PC-3 (cell line): ENCODE data around the gene EYS. TPM values are rescaled to one million over a fixed set of nuclear protein-coding genes. Genes with fewer than 3 reads are reported as not detected.
A peak's percentile ranks its signal among the peaks of the same experiment; 100 is the strongest.

ENCODE experiments used
- ATAC-seq: fragments of 200-7000 bp; cut with Tn5 transposase; 2 replicates; pipeline ENCODE4 v1.9.1; 2020; ENCODE audit warnings: mild to moderate bottlenecking, moderate library complexity
- BruUV-seq: library from RNA; stranded (reverse); fragments of 400-500 nt; replicated peaks from 2 replicates; lab custom pipeline; 2021; lab: Mats Ljungman, UMichigan
- CTCF ChIA-PET: fragments of 300-600 bp; sonication (Branson Sonifier 250); formaldehyde crosslinking; loops from one replicate; lab custom pipeline; 2022; ENCODE audit warnings: antibody characterized with exemption; lab: Charles Lee
- POLR2A ChIA-PET: fragments of 300-600 bp; sonication (Branson Sonifier 250); formaldehyde crosslinking; loops from one replicate; lab custom pipeline; 2022; ENCODE audit warnings: antibody characterized with exemption; ENCODE audit not compliant: unreplicated experiment; lab: Charles Lee
- DNase-seq: peaks from one replicate; pipeline ENCODE4 v3.0.0-alpha.2; 2015
- H2AFZ ChIP-seq: fragments of 300-600 bp; sonication (generic); 2 replicates; pipeline ENCODE4 v1.6.0; 2016; ENCODE audit warnings: antibody characterized with exemption, low read length
- H3F3A ChIP-seq: fragments of 300-600 bp; sonication (generic); one replicate; pipeline ENCODE4 v1.6.0; 2017; ENCODE audit warnings: antibody characterized with exemption, low read length, control low read depth, mild to moderate bottlenecking; ENCODE audit not compliant: unreplicated experiment
- H3K27ac ChIP-seq: fragments of 300-600 bp; sonication (generic); 2 replicates; pipeline ENCODE4 v1.5.1; 2016; ENCODE audit warnings: mild to moderate bottlenecking, low read length
- H3K27me3 ChIP-seq: fragments of 300-600 bp; sonication (generic); 2 replicates; pipeline ENCODE4 v1.6.1; 2016; ENCODE audit warnings: low read length, mixed read lengths
- H3K36me3 ChIP-seq: fragments of 300-600 bp; sonication (generic); 2 replicates; pipeline ENCODE4 v1.6.1; 2016; ENCODE audit warnings: low read depth, mixed run types, low read length, mixed read lengths
- H3K4me1 ChIP-seq: fragments of 300-600 bp; sonication (generic); 2 replicates; pipeline ENCODE4 v1.5.1; 2016; ENCODE audit warnings: low read length; ENCODE audit not compliant: insufficient read depth
- H3K4me2 ChIP-seq: fragments of 300-600 bp; sonication (generic); 2 replicates; pipeline ENCODE4 v1.6.0; 2016; ENCODE audit warnings: low read length
- H3K4me3 ChIP-seq: fragments of 300-600 bp; sonication (generic); 2 replicates; pipeline ENCODE4 v1.5.1; 2016; ENCODE audit warnings: mild to moderate bottlenecking, low read length, mixed read lengths
- H3K79me2 ChIP-seq: fragments of 300-600 bp; sonication (generic); 2 replicates; pipeline ENCODE4 v1.6.1; 2017; ENCODE audit warnings: low read length, mixed read lengths
- H3K9ac ChIP-seq: fragments of 300-600 bp; sonication (generic); 2 replicates; pipeline ENCODE4 v1.6.0; 2016; ENCODE audit warnings: mild to moderate bottlenecking, low read length
- H3K9me2 ChIP-seq: fragments of 300-600 bp; sonication (generic); replicated peaks from 2 replicates; pipeline ENCODE4 v1.6.1; 2016; ENCODE audit warnings: mixed run types, low read length, mixed read lengths
- H3K9me3 ChIP-seq: fragments of 300-600 bp; sonication (generic); 2 replicates; pipeline ENCODE4 v1.6.1; 2016; ENCODE audit warnings: low read length, mixed read lengths
- H4K20me1 ChIP-seq: fragments of 300-600 bp; sonication (generic); 2 replicates; pipeline ENCODE4 v1.6.1; 2016; ENCODE audit warnings: low read length, mixed read lengths
- CTCF ChIP-seq: fragments of 300-600 bp; sonication (generic); conservative IDR thresholded peaks from 2 replicates; pipeline ENCODE4 v1.5.1; 2017; ENCODE audit warnings: antibody characterized with exemption, low read depth, mild to moderate bottlenecking, low read length
- EZH2 ChIP-seq: fragments of 300-600 bp; sonication (generic); IDR thresholded peaks from one replicate; pipeline ENCODE4 v1.6.1; 2017; ENCODE audit warnings: antibody characterized with exemption, mild to moderate bottlenecking, low read length; ENCODE audit not compliant: unreplicated experiment
- EZH2phosphoT487 ChIP-seq: fragments of 300-600 bp; sonication (generic); IDR thresholded peaks from 2 replicates; pipeline ENCODE4 v1.6.1; 2018; ENCODE audit warnings: mild to moderate bottlenecking, antibody characterized with exemption, low read length, borderline replicate concordance
- intact Hi-C: fragments of 100-400 bp; cut with micrococcal nuclease; formaldehyde crosslinking; loops from 2 replicates; pipeline ENCODE4 v1.9.0; 2023
- total RNA-seq: library from RNA; depleted of rRNA; stranded (reverse); fragments of >200 nt; gene quantifications from 2 replicates; pipeline ENCODE4 v1.2.3, GENCODE V29; 2014

EYS gene
- total RNA-seq, 1 experiment from 2014 or later, result 0.07 TPM

DNA sequence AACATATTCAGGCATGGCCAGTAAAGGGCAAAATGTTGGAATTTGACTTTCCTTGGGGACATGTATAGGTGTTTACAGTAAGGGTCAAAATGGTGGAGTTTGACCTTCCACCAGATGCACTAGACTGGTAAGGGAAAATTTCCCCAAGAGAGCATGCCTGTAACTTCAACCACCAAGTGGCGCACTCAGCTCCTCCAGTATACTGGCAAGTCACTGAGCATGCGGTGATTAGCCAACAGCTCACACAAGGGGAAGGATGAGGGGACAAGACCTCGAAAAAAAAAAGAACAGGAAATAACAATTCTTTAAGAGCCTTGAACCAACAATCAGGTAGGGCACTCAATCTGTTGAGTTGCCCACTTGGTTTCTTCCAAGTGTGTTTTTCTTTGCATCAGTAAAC, 140.9 kb downstream of the EYS start:
- DNase-seq, result peak; percentile 4
- peak; percentile 31; the same call in 1 of the 2 replicates for TF ChIP-seq CTCF
- TF ChIP-seq EZH2, result no peak

GRCh38 chr6:65558071-65558470, 149.0 kb downstream of the EYS start:
- no peaks in the 10 kb centered on the region for H4K20me1 ChIP-seq
- no peak overlapping the region for H3K4me2 ChIP-seq
- no peaks in the 10 kb centered on the region for H3F3A ChIP-seq
- CTCF ChIA-PET, result no interaction called here
- no peaks in the 10 kb centered on the region for H3K27me3 ChIP-seq
- no peak for TF ChIP-seq EZH2
- no peak for TF ChIP-seq CTCF
- no peak for TF ChIP-seq EZH2phosphoT487
- BruUV-seq, result no TSS peak
- H2AFZ ChIP-seq, result no peak overlapping the region
- no peak overlapping the region for H3K9ac ChIP-seq
- H3K27ac ChIP-seq, result no peak overlapping the region
- intact Hi-C loops, result no loop called here
- H3K4me3 ChIP-seq, result no peak overlapping the region
- no peaks in the 10 kb centered on the region for H3K36me3 ChIP-seq
- no peaks in the 10 kb centered on the region for H3K4me1 ChIP-seq
- DNase-seq, result no peak
- no peaks in the 10 kb centered on the region for H3K9me3 ChIP-seq
- no peak for ATAC-seq
- H3K79me2 ChIP-seq, result no peaks in the 10 kb centered on the region
- POLR2A ChIA-PET, result no interaction called here
- no peaks in the 10 kb centered on the region for H3K9me2 ChIP-seq

More for the DNA sequence above, 140.9 kb downstream of the EYS start:
- Histone ChIP-seq H3K4me2 (no peak overlapping the region), H3K79me2 (no peaks in the 10 kb centered on the region), H3K9me3 (no peaks in the 10 kb centered on the region), H3K4me1 (no peaks in the 10 kb centered on the region), H3K4me3 (no peak overlapping the region), H3F3A (no peaks in the 10 kb centered on the region), H3K9ac (no peak overlapping the region), H4K20me1 (no peaks in the 10 kb centered on the region), H3K27me3 (no peaks in the 10 kb centered on the region), H2AFZ (no peak overlapping the region), H3K9me2 (no peaks in the 10 kb centered on the region), H3K27ac (no peak overlapping the region), H3K36me3 (no peaks in the 10 kb centered on the region)
- ChIA-PET CTCF (interaction anchor here (0.6 kb wide), 1 partner anchor 71 kb away, joined by 3 read pairs; no protein-coding TSS in a partner anchor), POLR2A (no interaction called here)
- BruUV-seq, result no TSS peak
- ATAC-seq, result no peak
- intact Hi-C loops, result no loop called here

GRCh38 chr6:65557224-65557623, 149.8 kb downstream of the EYS start:
- no peak for DNase-seq
- ChIA-PET POLR2A (no interaction called here), CTCF (no interaction called here)
- Histone ChIP-seq H3K27me3 (no peaks in the 10 kb centered on the region), H3K9me2 (no peaks in the 10 kb centered on the region), H3K4me3 (no peak overlapping the region), H3K9ac (no peak overlapping the region), H3K27ac (no peak overlapping the region), H3K36me3 (no peaks in the 10 kb centered on the region), H3F3A (no peaks in the 10 kb centered on the region), H3K79me2 (no peaks in the 10 kb centered on the region), H3K4me1 (no peaks in the 10 kb centered on the region), H3K4me2 (no peak overlapping the region), H2AFZ (no peak overlapping the region), H3K9me3 (no peaks in the 10 kb centered on the region), H4K20me1 (no peaks in the 10 kb centered on the region)
- no TSS peak for BruUV-seq
- no peak for TF ChIP-seq EZH2phosphoT487
- TF ChIP-seq CTCF, result no peak
- TF ChIP-seq EZH2, result no peak
- no peak for ATAC-seq
- intact Hi-C loops, result no loop called here
